ENCODE measurements around the gene C10orf71.

- TF ChIP-seq CTCF (IDR thresholded peaks at IDR 0.05; ENCODE audit: low read length) (no peak), EZH2 (optimal IDR thresholded peaks at IDR 0.05; ENCODE audit: low read depth, low read length) (no peak), EZH2phosphoT487 (IDR thresholded peaks at IDR 0.05; ENCODE audit: low read length) (no peak)
These were observed 61.6 kb downstream of the C10orf71 start for GRCh38 chr10:49360271-49361177.
